Kasumi-1 (cell line): ENCODE measurements around the gene SOX1.

Experiments
- DNase-seq, 2 experiments: peaks; one replicate each; lab custom pipeline; 2025; lab: John Stamatoyannopoulos, UW

SOX1 gene

GRCh38 chr13:112106478-112107141 lies 39.7 kb downstream of the SOX1 start:
- no peak for DNase-seq

DNA sequence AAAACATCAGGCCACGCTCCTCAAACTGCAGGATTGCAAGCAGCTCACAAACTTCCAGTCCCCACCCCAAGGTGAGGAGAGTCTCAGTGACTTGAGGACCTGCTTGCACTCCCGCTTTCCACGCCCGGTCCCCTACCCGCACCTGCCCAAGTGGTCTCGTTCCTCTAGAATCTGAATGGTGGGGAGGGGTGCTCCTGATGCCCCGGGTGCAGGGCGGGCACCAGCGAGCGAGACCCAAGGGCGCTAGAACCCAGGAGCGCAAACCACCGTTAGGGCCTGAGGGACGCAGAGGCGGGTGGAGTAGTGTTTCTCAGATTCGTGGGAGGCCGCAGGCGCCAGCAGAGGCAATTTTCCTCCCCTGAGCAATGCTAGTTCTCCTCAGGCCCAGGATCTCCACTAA lies 40.3 kb downstream of the SOX1 start:
- DNase-seq = no peak

DNA sequence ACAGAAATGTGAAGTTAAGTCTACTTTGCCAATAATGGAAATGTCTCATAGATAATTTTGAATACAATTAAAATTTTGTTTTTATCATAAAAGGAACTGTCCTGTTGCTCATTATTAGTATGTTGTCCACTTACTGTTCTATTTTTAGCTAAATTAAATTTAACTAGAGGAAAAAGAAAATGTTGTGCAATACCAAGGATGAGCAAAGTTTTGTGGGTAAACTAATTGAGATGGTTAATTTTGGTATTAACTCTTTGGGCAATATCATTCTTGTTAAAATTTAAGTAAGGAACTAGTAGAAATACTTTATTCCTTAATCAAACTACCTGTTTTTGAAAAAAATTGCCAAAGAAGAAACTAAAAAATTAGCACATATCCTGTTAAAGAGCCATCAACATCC lies 43.5 kb downstream of the SOX1 start:
- DNase-seq = no peak

DNA sequence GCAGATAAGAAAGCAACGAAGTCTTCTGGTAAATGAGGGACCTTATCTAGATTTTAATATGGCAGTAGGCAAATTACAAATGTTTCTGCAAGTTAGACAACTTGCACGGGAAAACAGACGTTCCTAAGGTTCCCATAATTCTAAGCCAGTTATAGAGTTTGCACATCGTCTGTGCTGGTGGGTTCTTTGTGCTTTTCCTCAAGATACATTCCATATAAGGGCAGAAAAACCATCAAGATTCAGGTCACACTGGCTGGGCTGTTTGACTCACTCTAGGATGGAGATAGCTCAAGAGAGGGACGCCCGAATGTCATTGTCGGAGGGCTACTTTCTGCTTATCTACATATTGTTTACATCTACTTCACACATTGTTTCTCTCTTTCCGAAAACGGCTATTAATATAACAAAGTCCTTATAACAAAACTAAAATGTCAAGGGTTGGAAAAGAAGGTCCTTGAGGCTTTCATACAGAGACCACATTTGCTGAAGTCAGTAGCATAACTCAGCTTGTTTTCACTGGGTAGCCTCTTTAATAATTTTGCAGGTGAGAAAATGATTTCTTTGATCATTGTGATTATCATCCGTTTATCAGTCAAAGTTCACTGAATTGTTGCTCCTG lies 44.4 kb downstream of the SOX1 start:
- no peak for DNase-seq

- DNase-seq = no peak
Measured at GRCh38 chr13:112112534-112113276, 45.8 kb downstream of the SOX1 start.

DNA sequence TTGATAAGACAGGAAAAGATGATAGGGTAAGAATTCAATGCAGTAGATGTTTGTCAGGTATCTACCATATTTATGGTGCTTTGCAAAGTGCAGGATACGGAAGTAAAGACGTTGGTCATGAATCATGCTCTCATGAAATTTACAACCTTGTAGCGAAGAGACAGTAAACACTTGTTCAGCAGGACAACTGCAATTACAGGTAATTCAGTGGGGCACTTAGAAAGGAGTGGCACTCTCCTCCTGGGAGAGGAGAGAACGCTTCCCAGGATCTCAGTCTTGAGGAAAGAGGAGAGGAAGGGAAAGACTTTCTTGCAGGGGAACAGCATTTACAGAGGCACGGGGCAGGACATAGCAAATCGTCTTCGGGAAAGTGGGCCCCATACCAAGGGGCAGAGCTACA lies 46.4 kb downstream of the SOX1 start:
- DNase-seq = no peak

DNA sequence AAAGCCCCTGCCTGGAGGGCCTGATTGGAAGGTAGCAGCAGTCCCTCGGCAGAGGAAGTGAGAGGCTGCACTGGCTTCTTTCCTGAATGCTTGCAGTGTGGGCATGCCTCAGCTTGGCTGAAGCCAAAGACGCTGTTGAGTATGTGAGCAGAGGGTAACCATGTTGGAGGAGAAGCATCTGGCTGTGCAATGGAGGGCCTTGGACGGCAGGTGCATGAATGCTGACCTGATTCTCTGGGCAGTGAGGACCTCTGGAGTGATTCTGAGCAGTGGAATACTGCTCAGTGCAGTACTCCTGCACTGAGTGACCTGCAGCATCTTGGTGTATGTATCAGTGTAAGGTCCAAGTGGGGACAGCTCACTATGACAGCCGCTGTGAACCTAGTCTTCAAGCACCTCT lies 46.9 kb downstream of the SOX1 start:
- DNase-seq = no peak

DNA sequence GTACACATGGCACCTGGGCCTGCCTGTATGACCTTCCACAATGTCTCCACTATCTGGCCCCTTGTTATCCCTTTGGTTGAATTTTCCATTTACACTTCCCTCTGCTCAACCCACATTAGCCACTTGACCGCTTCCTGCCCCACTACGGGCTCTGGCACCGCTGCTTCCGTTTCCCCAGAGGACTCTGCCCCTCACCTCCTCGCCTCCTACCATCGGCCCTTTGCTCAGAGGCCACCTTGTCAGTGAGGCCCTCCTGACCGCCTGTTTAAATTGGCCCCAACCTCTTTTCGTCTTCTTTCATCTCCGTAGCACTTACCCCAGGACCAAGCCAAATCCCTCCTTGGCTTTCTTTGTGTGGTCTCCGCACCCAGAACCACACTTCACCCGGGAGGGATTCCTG lies 47.4 kb downstream of the SOX1 start:
- DNase-seq = no peak

DNA sequence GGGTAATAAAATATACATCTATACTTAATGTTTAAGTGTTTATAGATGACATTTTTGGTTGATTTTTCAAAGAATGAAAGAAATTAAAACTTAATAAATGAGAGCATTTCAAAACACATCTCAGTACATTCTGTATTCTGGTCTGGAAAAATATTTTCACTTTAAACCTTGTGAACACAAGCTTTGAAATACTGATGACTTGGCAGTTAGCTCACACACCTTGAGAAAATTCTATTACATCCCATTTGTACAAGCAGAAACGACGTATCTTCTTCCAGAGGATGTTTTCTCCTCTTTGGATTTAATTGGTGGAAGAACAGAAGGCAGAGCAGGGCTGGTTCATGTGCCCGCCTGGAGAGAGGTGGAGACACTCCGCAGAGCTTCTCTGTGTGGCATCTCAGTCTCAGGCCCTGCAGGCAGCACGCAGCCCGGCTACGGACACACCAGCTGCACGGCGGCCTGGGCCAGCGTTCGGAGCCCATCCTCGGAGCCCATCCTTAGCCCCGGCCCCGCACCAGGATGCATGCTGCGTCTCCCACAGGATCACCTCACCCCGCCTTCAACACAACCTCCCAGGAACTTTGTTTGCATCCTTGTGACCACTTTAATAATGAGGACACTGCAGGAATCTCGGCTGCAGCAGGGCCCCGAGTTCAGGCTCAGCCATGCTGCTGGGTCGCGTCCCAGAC lies 48.6 kb downstream of the SOX1 start:
- DNase-seq = no peak

DNA sequence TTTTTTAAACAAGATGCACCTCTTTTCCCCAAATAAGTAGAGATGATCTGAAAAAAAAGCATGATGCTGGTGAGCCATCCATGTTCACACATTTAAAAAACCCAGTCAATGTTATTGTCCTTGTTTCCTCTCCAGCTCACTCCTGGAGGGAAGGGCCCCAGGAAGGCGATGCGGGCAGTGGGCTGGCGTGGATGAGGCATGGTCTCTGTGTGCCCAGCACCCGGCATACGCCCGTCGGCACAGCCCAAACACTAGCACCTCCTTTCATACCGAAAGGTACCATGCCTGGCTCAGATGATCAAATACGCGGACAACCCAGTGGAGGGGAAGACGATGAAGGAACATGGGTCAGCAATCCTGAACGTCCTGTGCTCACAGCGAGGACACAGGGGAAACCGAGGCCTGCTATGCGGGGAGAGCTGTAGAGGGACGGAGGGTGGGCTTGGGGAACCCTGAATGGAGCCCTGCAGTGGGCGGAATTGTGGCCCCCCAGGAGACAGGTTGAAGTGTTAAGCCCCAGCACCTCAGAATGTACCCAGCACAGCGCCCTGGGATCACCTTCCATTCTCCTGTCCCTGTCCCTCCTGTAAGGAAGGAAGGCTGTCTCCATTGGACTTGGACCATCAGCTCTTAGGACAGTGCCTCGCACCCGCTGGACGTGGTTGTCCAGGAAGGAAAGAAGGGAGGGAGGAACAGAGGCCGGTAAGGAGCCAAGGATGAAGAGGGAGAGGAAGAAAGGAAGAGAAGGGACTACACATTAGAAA lies 49.4 kb downstream of the SOX1 start:
- DNase-seq = no peak

GRCh38 chr13:112117258-112117954 lies 50.5 kb downstream of the SOX1 start:
- DNase-seq = no peak

- no peak for DNase-seq
Measured at GRCh38 chr13:112117955-112118302, 51.0 kb downstream of the SOX1 start.

- peak; percentile 40 to 51 for DNase-seq
Measured at GRCh38 chr13:112118451-112119064, 51.6 kb downstream of the SOX1 start.

DNA sequence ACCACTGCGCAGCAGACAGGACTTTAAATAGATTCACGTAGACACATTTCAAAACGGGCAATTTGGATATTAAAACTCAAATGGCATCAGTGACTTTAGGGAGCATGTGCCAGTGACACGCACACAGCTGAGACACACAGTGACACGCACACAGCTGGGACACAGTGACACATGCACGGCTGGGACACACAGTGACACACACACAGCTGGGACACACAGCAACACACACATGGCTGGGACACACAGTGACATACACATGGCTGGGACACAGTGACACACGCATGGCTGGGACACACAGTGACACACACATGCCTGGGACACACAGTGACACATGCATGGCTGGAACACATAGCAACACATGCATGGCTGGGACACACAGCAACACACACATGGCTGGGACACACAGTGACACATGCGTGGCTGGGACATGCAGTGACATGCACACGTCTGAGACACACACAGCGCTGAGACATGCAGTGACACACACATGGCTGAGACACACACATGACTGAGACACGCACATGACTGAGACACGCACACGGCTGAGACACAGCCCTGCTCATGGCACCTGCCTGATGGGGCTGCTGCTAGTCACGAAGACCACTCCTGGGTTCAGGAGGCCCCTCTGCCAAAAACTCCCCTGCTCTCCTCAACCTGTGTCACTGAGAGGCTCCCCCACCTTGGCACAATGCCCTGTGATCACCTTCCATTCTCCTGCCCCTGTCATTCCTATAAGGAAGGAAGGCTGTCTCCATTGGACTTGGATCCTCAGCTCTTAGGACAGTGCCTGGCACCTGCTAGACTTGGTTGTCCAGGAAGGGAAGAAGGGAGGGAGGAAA lies 52.5 kb downstream of the SOX1 start:
- no peak for DNase-seq

DNA sequence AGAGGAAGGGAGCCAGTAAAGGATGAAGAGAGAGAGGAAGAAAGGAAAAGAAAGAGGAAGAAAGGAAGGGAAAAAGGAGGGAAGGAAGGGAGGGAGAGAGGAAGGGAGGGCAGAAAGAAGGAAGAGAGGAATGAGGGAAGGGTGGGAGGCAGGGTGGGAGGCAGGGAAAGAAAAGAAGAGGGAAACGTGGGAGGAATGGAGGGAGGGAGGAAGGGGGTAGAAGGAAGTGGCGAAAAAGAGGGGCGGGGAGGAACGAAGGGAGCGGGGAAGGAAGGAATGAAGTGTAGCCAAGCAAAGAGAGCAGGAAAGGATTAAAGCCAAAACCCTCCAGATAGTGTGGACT lies 53.1 kb downstream of the SOX1 start:
- DNase-seq = no peak
